Epithelial cell of esophagus (primary cell): ENCODE measurements around the gene MEG3.

Source experiments
- DNase-seq: peaks from one replicate; pipeline ENCODE4 v3.0.0; 2010; ENCODE audit warnings: low read depth
- H3K4me3 ChIP-seq: 2 replicates; pipeline ENCODE4 v1.5.1; 2011; ENCODE audit warnings: mild to moderate bottlenecking, low read length, control low read depth
- TF ChIP-seq, protein P1 (sequence below): IDR thresholded peaks from 2 replicates; pipeline ENCODE4 v1.5.1; 2011; ENCODE audit warnings: low read depth, mild to moderate bottlenecking, low read length, control low read depth, inconsistent platforms; ENCODE audit not compliant: insufficient read depth; ENCODE audit errors: missing control alignments

The MEG3 gene

DNA sequence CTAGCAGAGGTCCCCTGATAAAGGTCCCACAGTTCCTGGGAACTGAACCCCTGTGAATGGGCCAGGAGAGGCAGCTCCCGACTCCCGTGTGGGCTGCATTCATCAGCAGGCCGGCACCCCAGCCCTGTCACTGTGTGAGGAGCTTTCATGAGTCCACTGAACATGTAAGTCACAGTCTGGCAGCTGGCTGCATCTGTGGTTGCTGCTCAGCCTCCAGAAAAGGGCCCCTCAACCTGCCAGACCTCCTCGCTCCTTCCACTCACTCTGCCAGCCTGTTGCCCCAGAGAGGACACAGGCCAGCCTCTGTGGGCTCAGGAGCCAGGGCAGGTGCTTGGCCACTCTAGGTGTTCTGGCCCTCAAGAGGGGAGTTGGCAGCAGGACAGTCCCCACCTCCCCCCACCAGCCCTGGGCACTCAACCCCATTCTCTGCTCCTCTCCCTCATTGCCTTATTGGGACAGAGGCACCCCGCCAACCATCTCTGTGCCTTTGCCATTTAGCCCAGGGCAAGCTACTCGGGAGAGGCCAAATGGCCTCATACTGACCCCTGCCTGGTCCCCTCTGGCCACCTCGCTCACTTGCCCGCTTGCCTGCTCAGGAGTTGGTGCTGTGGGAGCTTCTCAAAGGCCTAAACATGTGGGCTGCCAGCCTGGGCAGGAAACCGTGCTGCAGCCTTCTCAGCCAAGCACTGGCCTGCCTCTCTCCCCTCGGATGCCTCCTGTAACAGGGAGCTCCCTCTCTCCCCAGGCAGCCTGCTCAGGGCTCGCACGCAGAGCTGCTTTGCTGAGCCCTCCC lies 75.7 kb downstream of the MEG3 start:
- DNase-seq: no peak
- TF ChIP-seq, protein P1, sequence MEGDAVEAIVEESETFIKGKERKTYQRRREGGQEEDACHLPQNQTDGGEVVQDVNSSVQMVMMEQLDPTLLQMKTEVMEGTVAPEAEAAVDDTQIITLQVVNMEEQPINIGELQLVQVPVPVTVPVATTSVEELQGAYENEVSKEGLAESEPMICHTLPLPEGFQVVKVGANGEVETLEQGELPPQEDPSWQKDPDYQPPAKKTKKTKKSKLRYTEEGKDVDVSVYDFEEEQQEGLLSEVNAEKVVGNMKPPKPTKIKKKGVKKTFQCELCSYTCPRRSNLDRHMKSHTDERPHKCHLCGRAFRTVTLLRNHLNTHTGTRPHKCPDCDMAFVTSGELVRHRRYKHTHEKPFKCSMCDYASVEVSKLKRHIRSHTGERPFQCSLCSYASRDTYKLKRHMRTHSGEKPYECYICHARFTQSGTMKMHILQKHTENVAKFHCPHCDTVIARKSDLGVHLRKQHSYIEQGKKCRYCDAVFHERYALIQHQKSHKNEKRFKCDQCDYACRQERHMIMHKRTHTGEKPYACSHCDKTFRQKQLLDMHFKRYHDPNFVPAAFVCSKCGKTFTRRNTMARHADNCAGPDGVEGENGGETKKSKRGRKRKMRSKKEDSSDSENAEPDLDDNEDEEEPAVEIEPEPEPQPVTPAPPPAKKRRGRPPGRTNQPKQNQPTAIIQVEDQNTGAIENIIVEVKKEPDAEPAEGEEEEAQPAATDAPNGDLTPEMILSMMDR: no peak
- H3K4me3 ChIP-seq: no peak overlapping the region

DNA sequence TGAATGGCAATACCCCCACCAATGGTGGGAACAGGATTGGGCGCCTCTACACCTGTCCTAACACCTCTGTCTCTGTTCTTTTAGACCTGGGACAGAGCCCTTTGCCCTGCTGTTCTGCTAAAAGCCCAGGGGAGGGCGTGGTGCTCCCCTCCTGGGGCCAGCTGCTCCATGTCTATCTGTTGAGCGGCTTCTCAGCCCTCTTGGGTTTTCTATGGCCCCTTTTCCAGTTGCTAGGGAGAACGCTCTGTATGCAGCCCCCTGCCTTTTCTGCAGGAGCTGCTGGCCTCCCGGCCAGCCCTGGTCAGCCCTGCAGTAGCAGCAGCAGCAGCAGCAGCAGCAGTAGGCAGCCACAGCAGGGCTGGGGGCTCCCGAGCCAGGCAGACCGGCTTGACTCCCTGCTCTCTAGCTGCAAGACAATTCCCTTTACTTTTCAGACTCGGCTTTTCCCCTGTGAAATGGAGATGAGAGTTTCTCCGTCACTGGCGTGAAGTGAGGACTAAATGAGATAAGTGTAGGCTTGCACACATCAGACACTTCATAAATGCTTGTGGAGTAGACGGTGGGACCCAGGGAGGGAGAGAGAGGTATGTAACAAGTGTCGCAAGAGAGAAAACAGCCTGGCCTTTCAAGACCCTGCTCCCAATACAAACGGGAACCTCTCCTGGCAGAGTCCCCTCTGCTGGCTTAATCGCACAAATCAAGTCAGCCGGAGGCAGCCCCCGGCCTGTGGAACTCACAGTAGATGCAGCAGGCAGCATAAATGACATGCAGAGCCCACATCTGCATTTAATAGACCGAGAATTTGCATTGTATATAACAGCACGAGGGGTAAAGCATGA lies 76.6 kb downstream of the MEG3 start:
- no peak for DNase-seq
- H3K4me3 ChIP-seq: no peak overlapping the region
- TF ChIP-seq, protein P1: no peak

DNA sequence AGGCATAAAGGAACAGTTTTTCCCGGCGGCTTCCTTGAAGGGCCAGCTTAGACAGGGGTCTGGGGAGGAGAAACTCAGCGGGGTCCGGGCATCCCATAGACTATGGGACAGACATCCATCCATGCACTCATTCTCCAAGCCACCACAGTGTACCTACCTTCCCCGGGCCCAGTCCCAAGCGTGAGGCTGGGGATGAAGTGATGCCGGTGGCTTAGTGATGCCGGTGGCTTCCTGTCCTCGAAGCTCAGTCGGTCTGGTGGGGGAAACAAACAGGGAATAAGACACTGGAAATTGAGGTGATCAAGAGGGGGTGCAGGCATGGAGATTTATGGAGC lies 77.2 kb downstream of the MEG3 start:
- no peak overlapping the region for H3K4me3 ChIP-seq
- no peak for DNase-seq
- TF ChIP-seq, protein P1: no peak

DNA sequence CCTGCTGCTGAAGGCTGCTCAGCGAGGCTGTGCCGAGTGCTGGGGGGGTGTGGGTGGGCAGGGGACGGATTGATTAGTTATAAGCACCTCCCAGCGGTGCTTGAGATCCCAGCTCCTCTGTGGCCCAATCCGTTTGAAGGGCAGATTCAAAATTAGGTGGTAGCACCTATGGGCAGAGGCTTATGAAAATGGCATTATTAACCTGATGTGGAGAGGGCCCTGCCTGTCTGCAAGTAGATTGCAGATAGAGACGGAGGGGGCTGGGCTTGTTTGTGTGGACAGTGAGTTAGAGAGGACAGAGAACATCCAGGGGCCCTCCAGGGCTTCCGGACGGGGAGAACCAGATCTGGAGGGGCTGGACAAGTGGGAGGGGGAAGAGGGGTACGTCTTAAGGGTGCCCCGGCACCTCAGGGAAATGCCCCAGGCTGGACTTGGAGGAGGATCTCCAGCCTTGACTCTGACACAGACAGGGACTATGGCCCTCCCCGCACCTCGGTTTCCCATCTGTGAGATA lies 77.8 kb downstream of the MEG3 start, which contains the start of gene RTL1:
RTL1 (minus strand) TSS at position 51 of the 514 bp plus-strand sequence. CDS start 18,934 bp downstream, outside the sequence.
- no peak within 1 kb of the TSS for H3K4me3 ChIP-seq
- TF ChIP-seq, protein P1: no peak
- no peak for DNase-seq

DNA sequence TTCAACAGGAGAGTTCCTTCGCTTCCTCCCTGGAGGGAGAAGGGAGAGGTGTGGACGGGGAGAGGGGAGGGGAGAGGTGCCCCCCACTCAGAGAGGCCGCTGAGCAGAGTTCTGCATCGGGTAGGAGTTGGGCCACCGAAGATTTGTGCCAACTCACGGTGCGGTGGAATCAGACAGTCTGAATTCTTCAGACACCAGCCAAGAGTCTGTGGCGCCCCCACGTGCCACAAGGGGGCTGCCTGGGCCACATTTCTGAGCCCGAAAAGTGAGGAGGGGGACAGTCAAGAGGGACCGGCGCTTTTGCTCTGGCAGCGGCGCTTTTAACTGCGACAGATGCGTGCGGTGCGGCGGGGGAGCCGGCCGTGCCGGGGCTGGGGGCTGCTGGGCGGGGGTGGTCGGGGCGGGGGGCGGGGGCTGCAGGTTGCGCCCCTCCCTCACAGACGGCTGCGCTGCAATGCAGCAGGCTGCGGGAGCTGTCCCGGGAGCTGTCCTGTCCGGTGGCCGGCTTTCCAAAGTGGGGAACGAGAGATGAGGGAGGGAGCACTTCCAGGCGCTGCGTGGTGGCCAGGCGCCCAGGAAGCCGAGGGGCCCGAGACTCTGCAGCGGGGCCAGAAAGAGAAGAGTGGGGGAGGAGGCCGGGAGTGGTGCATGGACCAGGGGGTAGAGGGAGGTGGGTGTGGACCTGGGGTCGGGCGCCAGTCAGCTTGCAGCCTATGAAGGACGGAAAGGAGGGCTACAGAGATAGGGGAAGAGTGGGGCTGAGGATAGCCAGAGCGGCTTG lies 78.6 kb downstream of the MEG3 start:
- DNase-seq: no peak
- TF ChIP-seq, protein P1: peak; percentile 16
- H3K4me3 ChIP-seq: no peak overlapping the region

DNA sequence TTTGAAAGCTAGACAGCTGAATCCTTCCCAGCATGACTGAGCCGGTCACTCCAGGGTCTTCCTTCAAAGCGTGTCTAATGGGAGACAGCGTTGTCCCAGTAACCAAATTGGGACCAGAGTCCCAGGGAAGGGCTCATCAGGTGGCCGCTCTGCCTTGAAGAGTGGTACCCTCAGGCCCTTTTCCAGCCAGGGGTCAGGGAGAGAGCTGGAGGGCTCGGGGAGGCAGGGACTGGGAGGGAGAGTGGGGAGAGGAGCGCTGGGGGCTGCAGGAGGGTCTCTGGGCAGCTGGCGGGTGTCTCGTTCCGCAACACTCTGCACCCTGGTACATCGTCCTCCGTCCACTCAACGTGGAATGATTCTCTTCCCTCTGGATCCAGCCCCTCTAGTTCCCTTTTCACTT lies 79.2 kb downstream of the MEG3 start:
- no peak overlapping the region for H3K4me3 ChIP-seq
- DNase-seq: no peak
- TF ChIP-seq, protein P1: no peak
